Neuron (in vitro differentiated cells): ENCODE results near the gene ELAVL1.

Experiments used
- H2AFZ ChIP-seq: one replicate; pipeline ENCODE4 v1.6.1; 2013; ENCODE audit warnings: low read depth, mild to moderate bottlenecking, inconsistent platforms, low read length, moderate library complexity
- H3K27me3 ChIP-seq: one replicate; pipeline ENCODE4 v1.6.1; 2013; ENCODE audit warnings: low read length; ENCODE audit not compliant: insufficient read depth
- H3K36me3 ChIP-seq: one replicate; pipeline ENCODE4 v1.6.1; 2013; ENCODE audit warnings: low read length; ENCODE audit not compliant: insufficient read depth
- H3K4me1 ChIP-seq: one replicate; pipeline ENCODE4 v1.6.1; 2013; ENCODE audit warnings: low read length; ENCODE audit not compliant: insufficient read depth
- H3K4me3 ChIP-seq: 2 replicates; pipeline ENCODE4 v1.5.1; 2013; ENCODE audit warnings: mild to moderate bottlenecking, low read length, moderate library complexity
- H3K9me3 ChIP-seq: one replicate; pipeline ENCODE4 v1.6.1; 2013; ENCODE audit warnings: low read length

The ELAVL1 gene

GRCh38 chr19:8005534-8006256 lies at the start of gene ELAVL1:
Gene ELAVL1, minus strand, starts transcription at chr19:8005641. Its CDS starts 13,826 bp downstream, at chr19:7991815.
- Histone ChIP-seq H3K9me3 (no peaks in the 10 kb centered on the region), H2AFZ (peak within 1 kb of the TSS; percentile 79), H3K36me3 (peaks cover 7% of the 10 kb centered on the region), H3K4me1 (peaks cover 26% of the 10 kb centered on the region), H3K27me3 (no peaks in the 10 kb centered on the region), H3K4me3 (peak within 1 kb of the TSS; percentile 93)

- H3K9me3 ChIP-seq, result no peaks in the 10 kb centered on the region
- no peaks in the 10 kb centered on the region for H3K4me1 ChIP-seq
- no peak overlapping the region for H3K4me3 ChIP-seq
- no peaks in the 10 kb centered on the region for H3K36me3 ChIP-seq
- H3K27me3 ChIP-seq, result no peaks in the 10 kb centered on the region
- no peak overlapping the region for H2AFZ ChIP-seq
Measured at GRCh38 chr19:8054169-8054568, 48.7 kb upstream of the ELAVL1 start.

- H3K36me3 ChIP-seq, result no peaks in the 10 kb centered on the region
- H3K27me3 ChIP-seq, result no peaks in the 10 kb centered on the region
- no peak within 1 kb of the TSS for H3K4me3 ChIP-seq
- H3K9me3 ChIP-seq, result no peaks in the 10 kb centered on the region
- no peaks in the 10 kb centered on the region for H3K4me1 ChIP-seq
- H2AFZ ChIP-seq, result no peak within 1 kb of the TSS
Measured at GRCh38 chr19:8052464-8052859, 47.0 kb upstream of the ELAVL1 start, which contains the start of gene CCL25. Gene CCL25, plus strand, starts transcription at chr19:8052760. Its CDS starts 290 bp downstream, at chr19:8053050.

GRCh38 chr19:8050274-8051096 lies 45.0 kb upstream of the ELAVL1 start:
- Histone ChIP-seq H2AFZ (no peak overlapping the region), H3K27me3 (no peaks in the 10 kb centered on the region), H3K36me3 (no peaks in the 10 kb centered on the region), H3K9me3 (no peaks in the 10 kb centered on the region), H3K4me1 (no peaks in the 10 kb centered on the region), H3K4me3 (no peak overlapping the region)

- H3K27me3 ChIP-seq, result no peaks in the 10 kb centered on the region
- no peaks in the 10 kb centered on the region for H3K4me1 ChIP-seq
- no peaks in the 10 kb centered on the region for H3K36me3 ChIP-seq
- H3K9me3 ChIP-seq, result no peaks in the 10 kb centered on the region
- no peak overlapping the region for H3K4me3 ChIP-seq
- no peak overlapping the region for H2AFZ ChIP-seq
Measured at GRCh38 chr19:8046569-8047165, 41.2 kb upstream of the ELAVL1 start.

GRCh38 chr19:8045872-8046568 lies 40.6 kb upstream of the ELAVL1 start:
- no peaks in the 10 kb centered on the region for H3K9me3 ChIP-seq
- H2AFZ ChIP-seq, result no peak overlapping the region
- H3K36me3 ChIP-seq, result no peaks in the 10 kb centered on the region
- no peaks in the 10 kb centered on the region for H3K4me1 ChIP-seq
- no peaks in the 10 kb centered on the region for H3K27me3 ChIP-seq
- no peak overlapping the region for H3K4me3 ChIP-seq

- Histone ChIP-seq H3K4me1 (no peaks in the 10 kb centered on the region), H3K36me3 (no peaks in the 10 kb centered on the region), H3K27me3 (no peaks in the 10 kb centered on the region), H3K9me3 (no peaks in the 10 kb centered on the region), H2AFZ (no peak overlapping the region), H3K4me3 (no peak overlapping the region)
Measured at GRCh38 chr19:8044018-8044417, 38.6 kb upstream of the ELAVL1 start.

GRCh38 chr19:8042900-8043299 lies 37.5 kb upstream of the ELAVL1 start:
- Histone ChIP-seq H3K4me1 (no peaks in the 10 kb centered on the region), H3K27me3 (no peaks in the 10 kb centered on the region), H3K36me3 (no peaks in the 10 kb centered on the region), H2AFZ (no peak overlapping the region), H3K9me3 (no peaks in the 10 kb centered on the region), H3K4me3 (no peak overlapping the region)

- Histone ChIP-seq H3K4me1 (no peaks in the 10 kb centered on the region), H3K9me3 (no peaks in the 10 kb centered on the region)
Measured at GRCh38 chr19:8041531-8041931, 36.1 kb upstream of the ELAVL1 start.

GRCh38 chr19:8039231-8039630 lies 33.8 kb upstream of the ELAVL1 start:
- no peaks in the 10 kb centered on the region for H3K27me3 ChIP-seq
- H3K36me3 ChIP-seq, result no peaks in the 10 kb centered on the region
- H3K9me3 ChIP-seq, result no peaks in the 10 kb centered on the region
- H2AFZ ChIP-seq, result no peak overlapping the region
- H3K4me3 ChIP-seq, result no peak overlapping the region
- H3K4me1 ChIP-seq, result no peaks in the 10 kb centered on the region

More at GRCh38 chr19:8041531-8041931, 36.1 kb upstream of the ELAVL1 start:
- H3K4me3 ChIP-seq, result no peak overlapping the region
- H3K27me3 ChIP-seq, result no peaks in the 10 kb centered on the region
- no peak overlapping the region for H2AFZ ChIP-seq
- H3K36me3 ChIP-seq, result no peaks in the 10 kb centered on the region

- Histone ChIP-seq H3K9me3 (no peaks in the 10 kb centered on the region), H3K4me3 (no peak overlapping the region), H3K36me3 (no peaks in the 10 kb centered on the region)
Measured at GRCh38 chr19:8038815-8039214, 33.4 kb upstream of the ELAVL1 start.

GRCh38 chr19:8036434-8037099 lies 31.1 kb upstream of the ELAVL1 start:
- H3K9me3 ChIP-seq, result no peaks in the 10 kb centered on the region
- H2AFZ ChIP-seq, result no peak overlapping the region
- H3K4me3 ChIP-seq, result no peak overlapping the region
- H3K4me1 ChIP-seq, result no peaks in the 10 kb centered on the region
- no peaks in the 10 kb centered on the region for H3K27me3 ChIP-seq
- H3K36me3 ChIP-seq, result no peaks in the 10 kb centered on the region

More at GRCh38 chr19:8038815-8039214, 33.4 kb upstream of the ELAVL1 start:
- H3K27me3 ChIP-seq, result no peaks in the 10 kb centered on the region
- H2AFZ ChIP-seq, result no peak overlapping the region
- H3K4me1 ChIP-seq, result no peaks in the 10 kb centered on the region
